ENCODE measurements around the gene DNAJC21. TPM values are rescaled to one million over a fixed set of nuclear protein-coding genes. Genes with fewer than 3 reads are reported as not detected.

DNAJC21 gene
- total RNA-seq, 1 donor from 2014 or later, result 46.2 TPM

- H3K27me3 Mint-ChIP-seq (ENCODE audit: low read depth), result peaks cover 14% of the 10 kb centered on the region
- no peak overlapping the region for H3K4me3 Mint-ChIP-seq
- no peak for TF ChIP-seq CTCF (conservative IDR thresholded peaks at IDR 0.05)
- peaks cover 4% of the 10 kb centered on the region for H3K9me3 Mint-ChIP-seq
- no peak overlapping the region for H3K27ac Mint-ChIP-seq (ENCODE audit: unreplicated experiment)
- H3K36me3 Mint-ChIP-seq (ENCODE audit: low read depth), result no peaks in the 10 kb centered on the region
- no peaks in the 10 kb centered on the region for H3K4me1 Mint-ChIP-seq
- DNase-seq (ENCODE audit: low read depth, low spot score), result no peak
These were observed 64.6 kb downstream of the DNAJC21 start for GRCh38 chr5:34993951-34994350.

- TF ChIP-seq CTCF (conservative IDR thresholded peaks at IDR 0.05), result no peak
- Mint-ChIP-seq H3K4me3 (no peak overlapping the region), H3K36me3 (ENCODE audit: low read depth) (no peaks in the 10 kb centered on the region), H3K27me3 (ENCODE audit: low read depth) (peaks cover 21% of the 10 kb centered on the region), H3K4me1 (no peaks in the 10 kb centered on the region), H3K27ac (ENCODE audit: unreplicated experiment) (no peak overlapping the region), H3K9me3 (peaks cover 4% of the 10 kb centered on the region)
- no peak for DNase-seq (ENCODE audit: low read depth, low spot score)
These were observed 66.9 kb downstream of the DNAJC21 start for GRCh38 chr5:34996261-34996660.

DNA sequence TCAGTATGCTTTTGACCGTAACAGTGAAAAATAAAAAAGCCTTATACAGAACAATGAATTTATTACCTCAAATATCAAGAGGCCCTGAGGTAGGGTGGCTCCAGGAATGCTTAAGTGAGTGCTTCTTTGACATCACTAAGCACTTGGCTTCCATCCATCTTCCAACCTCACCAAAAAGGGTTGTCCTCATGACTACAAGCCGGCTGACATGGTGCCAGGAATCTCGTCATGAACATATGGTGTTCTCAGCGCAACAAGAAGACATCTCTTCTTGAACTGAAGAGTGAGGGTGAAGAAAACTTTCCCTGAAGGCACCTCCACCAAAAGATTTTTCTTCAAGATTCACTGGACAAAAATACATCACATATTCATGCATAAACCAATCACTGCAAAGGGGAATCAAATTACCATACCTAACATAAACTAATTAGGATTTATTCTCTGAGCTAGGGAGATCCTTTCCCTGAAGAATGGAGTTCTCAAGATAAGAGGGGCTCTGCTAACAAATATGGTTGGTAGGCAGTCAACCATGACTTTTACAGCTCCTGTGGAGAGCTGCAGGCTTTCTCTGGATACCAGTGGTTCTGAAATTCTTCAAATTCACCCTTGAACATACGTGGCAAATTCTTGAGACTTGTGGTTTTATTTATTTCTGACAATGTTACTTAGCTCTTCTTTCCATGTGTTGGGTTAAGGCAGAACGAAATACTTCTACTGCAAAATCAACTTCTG is 68.9 kb downstream of the DNAJC21 start:
- Mint-ChIP-seq H3K27me3 (ENCODE audit: low read depth) (peaks cover 25% of the 10 kb centered on the region), H3K4me1 (no peaks in the 10 kb centered on the region), H3K9me3 (no peaks in the 10 kb centered on the region), H3K4me3 (no peak overlapping the region), H3K27ac (ENCODE audit: unreplicated experiment) (no peak overlapping the region), H3K36me3 (ENCODE audit: low read depth) (no peaks in the 10 kb centered on the region)
- no peak for DNase-seq (ENCODE audit: low read depth, low spot score)
- TF ChIP-seq CTCF (conservative IDR thresholded peaks at IDR 0.05), result no peak

DNA sequence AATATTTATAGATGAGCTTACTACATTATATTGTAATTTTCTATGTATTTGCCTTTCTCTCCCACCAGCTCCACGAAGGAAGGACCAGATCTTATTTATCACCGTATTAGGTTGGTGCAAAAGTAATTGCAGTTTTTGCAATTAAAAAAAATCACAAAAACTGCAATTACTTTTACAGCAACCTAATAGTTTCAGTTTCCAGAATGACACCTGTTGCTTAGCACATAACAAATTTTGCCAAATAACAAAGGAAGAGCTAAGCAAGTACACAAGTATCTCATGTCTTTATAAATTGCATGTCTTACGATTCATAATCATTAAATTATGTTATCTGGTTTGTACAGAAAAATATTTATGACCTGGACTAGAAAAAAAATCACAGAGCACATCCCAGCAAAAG is 72.5 kb downstream of the DNAJC21 start:
- no peaks in the 10 kb centered on the region for H3K9me3 Mint-ChIP-seq

DNA sequence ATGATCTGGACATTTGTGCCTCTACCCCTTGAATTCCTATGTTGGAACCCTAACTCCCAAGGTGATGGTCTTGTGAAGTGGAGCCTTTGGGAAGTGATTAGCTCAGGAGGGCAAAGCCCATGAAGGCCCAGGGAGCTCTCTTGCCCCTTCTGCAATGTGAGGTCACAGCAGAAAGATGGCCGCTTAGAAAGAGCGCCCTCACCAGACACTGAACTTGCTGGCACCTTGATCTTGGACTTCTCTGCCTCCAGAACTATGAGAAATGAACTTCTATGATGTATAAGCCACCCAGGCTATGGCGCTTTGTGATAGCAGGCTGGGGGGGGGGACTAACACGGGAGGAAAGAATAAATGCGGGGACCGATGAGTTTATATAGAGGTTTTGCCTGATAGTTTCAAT is 73.1 kb downstream of the DNAJC21 start:
- DNase-seq (ENCODE audit: low read depth, low spot score), result no peak
- Mint-ChIP-seq H3K27me3 (ENCODE audit: low read depth) (peaks cover 31% of the 10 kb centered on the region), H3K4me3 (no peak overlapping the region), H3K27ac (ENCODE audit: unreplicated experiment) (no peak overlapping the region), H3K4me1 (no peaks in the 10 kb centered on the region), H3K36me3 (ENCODE audit: low read depth) (no peaks in the 10 kb centered on the region), H3K9me3 (no peaks in the 10 kb centered on the region)
- TF ChIP-seq CTCF (conservative IDR thresholded peaks at IDR 0.05), result no peak

More for the DNA sequence above, 72.5 kb downstream of the DNAJC21 start:
- H3K36me3 Mint-ChIP-seq (ENCODE audit: low read depth), result no peaks in the 10 kb centered on the region
- H3K4me3 Mint-ChIP-seq, result no peak overlapping the region
- H3K27ac Mint-ChIP-seq (ENCODE audit: unreplicated experiment), result no peak overlapping the region
- TF ChIP-seq CTCF (conservative IDR thresholded peaks at IDR 0.05), result no peak
- no peak for DNase-seq (ENCODE audit: low read depth, low spot score)
- no peaks in the 10 kb centered on the region for H3K4me1 Mint-ChIP-seq
- H3K27me3 Mint-ChIP-seq (ENCODE audit: low read depth), result peaks cover 31% of the 10 kb centered on the region

All from neural crest cell (in vitro differentiated cells).